Stimulated activated CD8-positive, alpha-beta memory T cell treated with anti-CD3 and anti-CD28 coated beads, Interleukin-12 subunit alpha, Interleukin-12 subunit beta, amount 100 ng/mL, for 4 hours (primary cell): ENCODE measurements around the gene IL10.

Source experiments
- DNase-seq: peaks from one replicate; pipeline ENCODE4 v3.0.0-alpha.2; 2020; ENCODE audit warnings: low read depth

Gene IL10

GRCh38 chr1:206734499-206735142, 37.7 kb downstream of the IL10 start:
- DNase-seq = peak; percentile 45

- DNase-seq = no peak
These were observed 39.3 kb downstream of the IL10 start for GRCh38 chr1:206732992-206733391.

GRCh38 chr1:206732508-206732907, 39.8 kb downstream of the IL10 start:
- no peak for DNase-seq

- no peak for DNase-seq
These were observed 42.8 kb downstream of the IL10 start for GRCh38 chr1:206729507-206729906.

GRCh38 chr1:206729050-206729449, 43.2 kb downstream of the IL10 start:
- no peak for DNase-seq

- DNase-seq = no peak
These were observed 43.7 kb downstream of the IL10 start for GRCh38 chr1:206728697-206728987.

- DNase-seq = no peak
These were observed 44.2 kb downstream of the IL10 start for GRCh38 chr1:206727981-206728696.

- no peak for DNase-seq
These were observed 47.0 kb downstream of the IL10 start for GRCh38 chr1:206725109-206725963.

- DNase-seq = no peak
These were observed 48.4 kb downstream of the IL10 start for GRCh38 chr1:206723805-206724472.

- no peak for DNase-seq
These were observed 48.9 kb downstream of the IL10 start for GRCh38 chr1:206723462-206723804.

- DNase-seq = no peak
These were observed 49.4 kb downstream of the IL10 start for GRCh38 chr1:206722751-206723461.

GRCh38 chr1:206721454-206721853, 50.8 kb downstream of the IL10 start:
- no peak for DNase-seq

- no peak for DNase-seq
These were observed 53.0 kb downstream of the IL10 start for GRCh38 chr1:206719169-206719839.

- DNase-seq = no peak
These were observed 54.7 kb downstream of the IL10 start for GRCh38 chr1:206717674-206717989.
